HepG2 (cell line): ENCODE data around the gene ZNF526. TPM values are rescaled to one million over a fixed set of nuclear protein-coding genes. Genes with fewer than 3 reads are reported as not detected.

Experiments used
- ATAC-seq: fragments of 200-7000 bp; cut with Tn5 transposase; 3 replicates; pipeline ENCODE4 v1.9.1; 2020; ENCODE audit warnings: mild to moderate bottlenecking, moderate library complexity
- BruUV-seq: library from RNA; stranded (reverse); fragments of 400-500 nt; replicated peaks from 2 replicates; lab custom pipeline; 2021; lab: Mats Ljungman, UMichigan
- CTCF ChIA-PET: fragments of 300-600 bp; formaldehyde crosslinking; extraction: SDS; loops from one replicate; lab custom pipeline; 2021; ENCODE audit warnings: low total read pairs, inconsistent platforms, low intra/inter-chr PET ratio; lab: Yijun Ruan, JAX
- POLR2A ChIA-PET: fragments of 350-600 bp; sonication (Branson Sonifier 250); formaldehyde crosslinking; loops from one replicate; lab custom pipeline; 2020; ENCODE audit warnings: antibody characterized with exemption, inconsistent platforms; lab: Yijun Ruan, JAX
- DNase-seq: peaks from one replicate; pipeline ENCODE4 v3.0.0-alpha.2; 2015; ENCODE audit warnings: low spot score
- FAIRE-seq: peaks from 3 replicates; lab custom pipeline; 2011; peaks lifted over from hg19 to GRCh38; lab: Jason Lieb, UNC
- H2AFZ ChIP-seq: one replicate; pipeline ENCODE4 v1.6.1; 2011; ENCODE audit warnings: low read length, inconsistent platforms
- H3K27ac ChIP-seq: fragments of 300-600 bp; 3 replicates; pipeline ENCODE4 v1.8.0; 2011; ENCODE audit warnings: mixed run types, mild to moderate bottlenecking, mixed read lengths, low read length, inconsistent platforms; ENCODE audit not compliant: insufficient read depth; ENCODE audit errors: extremely low read length
- H3K27me3 ChIP-seq, 2 experiments: fragments of 200-600 bp in 1 of 2; 2 replicates in 1 of 2; 3 replicates in 1 of 2; pipeline versions ENCODE4 v1.6.0 to v1.8.0; 2011; ENCODE audit warnings: low read length in 2 of 2, mild to moderate bottlenecking in 2 of 2, moderate library complexity in 2 of 2, inconsistent platforms in 1 of 2; ENCODE audit not compliant: insufficient read depth in 2 of 2, control insufficient read depth in 1 of 2
- H3K36me3 ChIP-seq, 2 experiments: fragments of 200-600 bp in 1 of 2; replicated peaks in 1 of 2; 2 replicates in 1 of 2; 3 replicates in 1 of 2; pipeline versions ENCODE4 v1.5.1 to v1.8.0; 2011; ENCODE audit warnings: low read length in 2 of 2, inconsistent platforms in 1 of 2; ENCODE audit not compliant: insufficient read depth in 2 of 2, control insufficient read depth in 1 of 2
- H3K4me1 ChIP-seq: 2 replicates; pipeline ENCODE4 v1.5.1; 2012; ENCODE audit warnings: low read length, inconsistent platforms; ENCODE audit not compliant: insufficient read depth
- H3K4me2 ChIP-seq: 2 replicates; pipeline ENCODE4 v1.6.0; 2011; ENCODE audit warnings: low read depth, low read length, inconsistent platforms
- H3K4me3 ChIP-seq, 3 experiments: fragments of 200-600 bp in 1 of 3; sonication (generic), shearing (Covaris generic) in 1 of 3; replicated peaks in 1 of 3; 2 replicates each; pipeline ENCODE4 v1.5.1; 2011 to 2016; ENCODE audit warnings: low read length in 3 of 3, inconsistent platforms in 2 of 3, low read depth in 2 of 3, mild to moderate bottlenecking in 2 of 3, control low read depth in 1 of 3, mixed read lengths in 1 of 3; ENCODE audit not compliant: insufficient read depth in 1 of 3
- H3K79me2 ChIP-seq: one replicate; pipeline ENCODE4 v1.6.1; 2011; ENCODE audit warnings: low read length, inconsistent platforms; ENCODE audit not compliant: insufficient read depth
- H3K9ac ChIP-seq: 2 replicates; pipeline ENCODE4 v1.6.0; 2011; ENCODE audit warnings: mild to moderate bottlenecking, low read depth, low read length, inconsistent platforms; ENCODE audit not compliant: insufficient read depth
- H3K9me3 ChIP-seq: 2 replicates; pipeline ENCODE4 v1.5.1; 2012; ENCODE audit warnings: mild to moderate bottlenecking, low read length
- H4K20me1 ChIP-seq: 2 replicates; pipeline ENCODE4 v1.6.0; 2011; ENCODE audit warnings: inconsistent platforms, mild to moderate bottlenecking, low read length, moderate library complexity; ENCODE audit not compliant: insufficient read depth
- GATA4 ChIP-seq: sonication (generic); IDR thresholded peaks from 2 replicates; pipeline ENCODE4 v1.6.1; 2016; ENCODE audit warnings: antibody characterized with exemption, low read depth, borderline replicate concordance
- KAT2B ChIP-seq: fragments of 150-350 bp; IDR thresholded peaks from 2 replicates; pipeline ENCODE4 v1.6.1; 2014; ENCODE audit warnings: low read depth, low read length, borderline replicate concordance
- TGIF2 ChIP-seq: IDR thresholded peaks from 2 replicates; pipeline ENCODE4 v1.6.1; 2016; ENCODE audit warnings: control low read depth, missing compliant biosample characterization
- ZNF451 ChIP-seq: sonication (generic); formaldehyde crosslinking; IDR thresholded peaks from 2 replicates; pipeline ENCODE4 v1.5.0; 2020; ENCODE audit warnings: mild to moderate bottlenecking, missing genetic modification reagents
- WGBS: methylation state at CpG from one replicate; pipeline ENCODE4 v1.1.6; 2017; ENCODE audit warnings: low lambda C conversion rate; 5-methylcytosine and 5-hydroxymethylcytosine counted together
- in situ Hi-C: cut with HindIII; loops from 2 replicates; pipeline ENCODE4 v1.10.0; 2017; ENCODE audit warnings: low pct_unique_long_range_greater_than_20kb; ENCODE audit not compliant: extremely low pct_ligation_motif_present
- intact Hi-C: fragments of 100-400 bp; cut with micrococcal nuclease; formaldehyde crosslinking; loops from one replicate; pipeline ENCODE4 v1.10.0; 2022; ENCODE audit not compliant: unreplicated experiment
- polyA plus RNA-seq, 8 experiments: library from polyadenylated mRNA; depleted of rRNA in 3 of 8; stranded (reverse) in 7 of 8; unstranded in 1 of 8; fragments of >200 nt; fragmentation: Illumina TruSeq in 4 of 8; extraction: Trizol in 4 of 8; gene quantifications; 2 replicates each; pipeline versions ENCODE4 v1.2.1 to v1.2.3, GENCODE V29; 2011 to 2016; ENCODE audit warnings: low read depth in 4 of 8, missing spikeins in 1 of 8, mixed read lengths in 1 of 8; ENCODE audit not compliant: insufficient read depth in 1 of 8
- total RNA-seq, 5 experiments: library from RNA; depleted of rRNA; stranded (reverse); fragments of >200 nt; fragmentation: Illumina TruSeq; extraction: Trizol; gene quantifications; 2 replicates each; pipeline ENCODE4 v1.2.3, GENCODE V29; 2016; ENCODE audit warnings: low read depth in 1 of 5
- TF ChIP-seq, protein P1 (sequence below): sonication (generic); formaldehyde crosslinking; IDR thresholded peaks from 2 replicates; pipeline ENCODE4 v1.4.0; 2020; ENCODE audit warnings: missing genetic modification reagents, mild to moderate bottlenecking, borderline replicate concordance
- TF ChIP-seq, protein P2 (sequence below): sonication (generic); formaldehyde crosslinking; IDR thresholded peaks from 2 replicates; pipeline ENCODE4 v1.5.1; 2020; ENCODE audit warnings: mild to moderate bottlenecking, missing genetic modification reagents, moderate library complexity

ZNF526 gene
- total and polyA plus RNA-seq, 2 of the 13 experiments (the other 11 are each of a cell fraction or from before 2014, with no cell fraction given), result 3.3 to 8.4 TPM

GRCh38 chr19:42193706-42194105 is 26.4 kb upstream of the ZNF526 start:
- in situ Hi-C loops, result no loop called here
- POLR2A ChIA-PET, result no interaction called here
- 69% methylated on average over 3 of the region's 3 CpGs for WGBS

More at GRCh38 chr19:42193706-42194105, 26.4 kb upstream of the ZNF526 start:
- Histone ChIP-seq H4K20me1 (peaks cover 2% of the 10 kb centered on the region; the same call in 1 of the 2 replicates), H2AFZ (no peak overlapping the region), H3K4me1 (peaks cover 9% of the 10 kb centered on the region; the same call in 1 of the 2 replicates), H3K4me2 (no peak overlapping the region), H3K79me2 (no peaks in the 10 kb centered on the region), H3K4me3 (no peak overlapping the region), H3K36me3 (peaks cover 3% of the 10 kb centered on the region in 2 experiments; a peak in 4 of 5 replicates), H3K9me3 (peaks cover 4% of the 10 kb centered on the region; the same call in 1 of the 2 replicates), H3K9ac (no peak overlapping the region), H3K27me3 (peaks cover 4 to 13% of the 10 kb centered on the region in 2 experiments; a peak in 3 of 5 replicates), H3K27ac (no peak overlapping the region)
- intact Hi-C loops, result no loop called here
- ATAC-seq, result no peak
- BruUV-seq, result no TSS peak
- no peak for DNase-seq
- FAIRE-seq, result no peak
- TF ChIP-seq, protein P1, sequence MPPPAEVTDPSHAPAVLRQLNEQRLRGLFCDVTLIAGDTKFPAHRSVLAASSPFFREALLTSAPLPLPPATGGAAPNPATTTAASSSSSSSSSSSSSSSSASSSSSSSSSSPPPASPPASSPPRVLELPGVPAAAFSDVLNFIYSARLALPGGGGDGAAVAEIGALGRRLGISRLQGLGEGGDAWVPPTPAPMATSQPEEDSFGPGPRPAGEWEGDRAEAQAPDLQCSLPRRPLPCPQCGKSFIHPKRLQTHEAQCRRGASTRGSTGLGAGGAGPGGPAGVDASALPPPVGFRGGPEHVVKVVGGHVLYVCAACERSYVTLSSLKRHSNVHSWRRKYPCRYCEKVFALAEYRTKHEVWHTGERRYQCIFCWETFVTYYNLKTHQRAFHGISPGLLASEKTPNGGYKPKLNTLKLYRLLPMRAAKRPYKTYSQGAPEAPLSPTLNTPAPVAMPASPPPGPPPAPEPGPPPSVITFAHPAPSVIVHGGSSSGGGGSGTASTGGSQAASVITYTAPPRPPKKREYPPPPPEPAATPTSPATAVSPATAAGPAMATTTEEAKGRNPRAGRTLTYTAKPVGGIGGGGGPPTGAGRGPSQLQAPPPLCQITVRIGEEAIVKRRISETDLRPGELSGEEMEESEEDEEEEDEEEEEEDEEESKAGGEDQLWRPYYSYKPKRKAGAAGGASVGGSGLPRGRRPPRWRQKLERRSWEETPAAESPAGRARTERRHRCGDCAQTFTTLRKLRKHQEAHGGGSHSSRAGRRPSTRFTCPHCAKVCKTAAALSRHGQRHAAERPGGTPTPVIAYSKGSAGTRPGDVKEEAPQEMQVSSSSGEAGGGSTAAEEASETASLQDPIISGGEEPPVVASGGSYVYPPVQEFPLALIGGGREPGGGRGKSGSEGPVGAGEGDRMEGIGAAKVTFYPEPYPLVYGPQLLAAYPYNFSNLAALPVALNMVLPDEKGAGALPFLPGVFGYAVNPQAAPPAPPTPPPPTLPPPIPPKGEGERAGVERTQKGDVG (CRISPR knock-in tag), result no peak
- no peak for TF ChIP-seq TGIF2 (CRISPR knock-in tag)
- TF ChIP-seq GATA4, result no peak
- no peak for TF ChIP-seq ZNF451 (CRISPR knock-in tag)
- TF ChIP-seq, protein P2, sequence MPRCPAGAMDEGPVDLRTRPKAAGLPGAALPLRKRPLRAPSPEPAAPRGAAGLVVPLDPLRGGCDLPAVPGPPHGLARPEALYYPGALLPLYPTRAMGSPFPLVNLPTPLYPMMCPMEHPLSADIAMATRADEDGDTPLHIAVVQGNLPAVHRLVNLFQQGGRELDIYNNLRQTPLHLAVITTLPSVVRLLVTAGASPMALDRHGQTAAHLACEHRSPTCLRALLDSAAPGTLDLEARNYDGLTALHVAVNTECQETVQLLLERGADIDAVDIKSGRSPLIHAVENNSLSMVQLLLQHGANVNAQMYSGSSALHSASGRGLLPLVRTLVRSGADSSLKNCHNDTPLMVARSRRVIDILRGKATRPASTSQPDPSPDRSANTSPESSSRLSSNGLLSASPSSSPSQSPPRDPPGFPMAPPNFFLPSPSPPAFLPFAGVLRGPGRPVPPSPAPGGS (CRISPR knock-in tag), result no peak
- no peak for TF ChIP-seq KAT2B
- CTCF ChIA-PET, result no interaction called here
